Adrenal gland (tissue), 12 donors: Measurements from ENCODE around the gene KRTAP5-6. TPM values are rescaled to one million over a fixed set of nuclear protein-coding genes. Genes with fewer than 3 reads are reported as not detected.

Experiments used
- DNase-seq, 7 donors: peaks; one replicate each; pipeline ENCODE4 v3.0.0-alpha.2; 2019 to 2020
- H3K27ac ChIP-seq, 5 donors: fragments of 200-600 bp; sonication (generic) in 4 of 5; 1 replicate in 3 of 5; 2 replicates in 2 of 5; pipeline versions ENCODE4 v1.5.1 to v1.8.0; 2016 to 2020; ENCODE audit warnings: mild to moderate bottlenecking in 1 of 5
- H3K27me3 ChIP-seq: fragments of 200-600 bp; 2 replicates; pipeline ENCODE4 v1.8.0; 2021
- H3K36me3 ChIP-seq, 2 donors: fragments of 200-600 bp; replicated peaks in 1 of 2; 1 replicate in 1 of 2; 2 replicates in 1 of 2; pipeline versions ENCODE4 v1.5.1 to v1.8.0; 2018 to 2022
- H3K4me1 ChIP-seq, 2 donors: fragments of 200-600 bp; replicated peaks in 1 of 2; 1 replicate in 1 of 2; 2 replicates in 1 of 2; pipeline versions ENCODE4 v1.5.1 to v1.8.0; 2018 to 2021
- H3K4me3 ChIP-seq, 4 donors: fragments of 200-600 bp; sonication (generic) in 3 of 4; one replicate each; pipeline ENCODE4 v1.5.1; 2016 to 2018
- H3K9me3 ChIP-seq, 3 donors: fragments of 200-600 bp; sonication (generic) in 1 of 3; replicated peaks in 1 of 3; 1 replicate in 2 of 3; 2 replicates in 1 of 3; pipeline versions ENCODE4 v1.5.1 to v1.8.0; 2016 to 2021
- CTCF ChIP-seq, 6 experiments: fragments of 450-650 bp in 4 of 6; fragments of 200-600 bp in 2 of 6; sonication (generic) in 1 of 6; IDR thresholded peaks; 1 replicate in 5 of 6; 2 replicates in 1 of 6; pipeline versions ENCODE4 v1.5.1 to v1.8.0; 2016 to 2021; ENCODE audit warnings: antibody characterized with exemption in 6 of 6, mild to moderate bottlenecking in 2 of 6, moderate library complexity in 1 of 6
- POLR2A ChIP-seq, 2 donors: fragments of 450-650 bp; IDR thresholded peaks; one replicate each; pipeline ENCODE4 v1.6.1; 2017; ENCODE audit warnings: antibody characterized with exemption in 2 of 2, mild to moderate bottlenecking in 2 of 2, moderate library complexity in 1 of 2
- WGBS, 4 donors: extraction: QIAGEN DNeasy Blood & Tissue Kit in 2 of 4; methylation state at CpG; one replicate each; pipeline versions ENCODE4 v1.1.5 to v1.1.7; 2013 to 2017; 5-methylcytosine and 5-hydroxymethylcytosine counted together
- intact Hi-C, 2 donors: fragments of 100-400 bp; cut with DNase I; formaldehyde crosslinking; loops; one replicate each; pipeline versions ENCODE4 v1.14.1 to v1.15.0; 2022 to 2023
- polyA plus RNA-seq, 3 donors: library from polyadenylated mRNA; stranded (reverse); fragments of 200-250 nt in 2 of 3; fragments of 350-450 nt in 1 of 3; fragmentation: Illumina TruSeq in 1 of 3; extraction: RNeasy Lipid Tissue Mini Kit (QIAGEN cat#74804) in 1 of 3; gene quantifications; one replicate each; pipeline ENCODE4 v1.2.3, GENCODE V29; 2013 to 2014
- total RNA-seq, 9 donors: library from RNA; depleted of rRNA in 4 of 9; stranded (reverse); fragments of >200 nt in 4 of 9; fragments of 120-200 nt in 1 of 9; fragmentation: NEBNext Ultra II Directional in 1 of 9; extraction: Animal tissue kit (Norgen Biotek cat#: 25700) in 1 of 9; gene quantifications; one replicate each; pipeline versions ENCODE4 v1.1.0 to v1.2.4, GENCODE V29; 2013 to 2023
- donor health status: healthy with polysubstance abuse.
- donor health status: Bipolar disorder and iron deficiency.
- donor health status: DM: yes; HTN: yes; CAD: no.
- donor health status: DM: no; HTN: no; CAD: no.
- donor health status: DM: no; HTN: no; CAD: no.
- donor health status: DM: yes; HTN: yes; CAD: no.

Gene KRTAP5-6
- total and polyA plus RNA-seq, 12 donors, result 0.61 TPM; not detected in 11

- Histone ChIP-seq H3K4me3 (peak overlapping the region in 1 of 4 donors; percentile 73), H3K36me3 (peaks cover 0 to 2% of the 10 kb centered on the region in 2 donors), H3K9me3 (no peaks in the 10 kb centered on the region), H3K27me3 (no peaks in the 10 kb centered on the region), H3K4me1 (peaks cover 51 to 70% of the 10 kb centered on the region in 2 donors), H3K27ac (peak overlapping the region; percentile 46 to 93 (median 78))
- peak in 1 of 7 donors; percentile 38 for DNase-seq
- peak in 1 of 2 donors; percentile 39 for TF ChIP-seq POLR2A (IDR thresholded peaks at IDR 0.05)
- no peak for TF ChIP-seq CTCF (IDR thresholded peaks at IDR 0.05)
- intact Hi-C loops, result no loop called here
- WGBS, 4 donors, result 62 to 77% (median 66%) methylated on average over 10 to 21 of the region's 21 CpGs
Measured at GRCh38 chr11:1746956-1747752, 50.2 kb downstream of the KRTAP5-6 start.

Other genes starting within 250 kb of the KRTAP5-6 start
- 10 to 100 TPM; 11.2 to 43.3 (median 31.8) TPM for gene MOB2, start 210.4 kb upstream of the KRTAP5-6 start, total RNA-seq
- 10 to 100 TPM; 25.6 to 31.9 (median 29.4) TPM for gene MOB2, start 210.4 kb upstream of the KRTAP5-6 start, polyA plus RNA-seq
- 1 to 10 TPM in 6 of 9 donors, under 1 TPM in 3; 0.22 to 6.3 (median 1.6) TPM for gene DUSP8, start 124.9 kb upstream of the KRTAP5-6 start, total RNA-seq
- gene DUSP8, start 124.9 kb upstream of the KRTAP5-6 start, polyA plus RNA-seq, result 1 to 10 TPM; 2.4 to 5.2 (median 3.4) TPM
- gene KRTAP5-1, start 111.9 kb upstream of the KRTAP5-6 start, total RNA-seq, result not detected
- under 1 TPM in 1 of 3 donors, not detected in 2; 0.10 TPM for gene KRTAP5-1, start 111.9 kb upstream of the KRTAP5-6 start, polyA plus RNA-seq
- not detected for gene KRTAP5-2, start 98.9 kb upstream of the KRTAP5-6 start, total RNA-seq
- not detected for gene KRTAP5-2, start 98.9 kb upstream of the KRTAP5-6 start, polyA plus RNA-seq
- gene KRTAP5-3, start 88.7 kb upstream of the KRTAP5-6 start, total RNA-seq, result not detected
- gene KRTAP5-3, start 88.7 kb upstream of the KRTAP5-6 start, polyA plus RNA-seq, result not detected
- gene KRTAP5-4, start 75.1 kb upstream of the KRTAP5-6 start, total RNA-seq, result not detected
- not detected for gene KRTAP5-4, start 75.1 kb upstream of the KRTAP5-6 start, polyA plus RNA-seq
- not detected for gene KRTAP5-5, start 67.4 kb upstream of the KRTAP5-6 start, total RNA-seq
- not detected for gene KRTAP5-5, start 67.4 kb upstream of the KRTAP5-6 start, polyA plus RNA-seq
- 100 to 1,000 TPM in 1 of 9 donors, 10 to 100 TPM in 7, under 1 TPM in 1; 0.28 to 112 (median 30.3) TPM for gene IFITM10, start 53.4 kb downstream of the KRTAP5-6 start, total RNA-seq
- gene IFITM10, start 53.4 kb downstream of the KRTAP5-6 start, polyA plus RNA-seq, result 100 to 1,000 TPM in 1 of 3 donors, 10 to 100 TPM in 1, 1 to 10 TPM in 1; 6.3 to 267 (median 76.5) TPM
- gene CTSD, start 66.7 kb downstream of the KRTAP5-6 start, total RNA-seq, result 1,000 to 10,000 TPM in 8 of 9 donors, 100 to 1,000 TPM in 1; 191 to 4,168 (median 2,220) TPM
- 1,000 to 10,000 TPM in 2 of 3 donors, 100 to 1,000 TPM in 1; 641 to 1,561 (median 1,335) TPM for gene CTSD, start 66.7 kb downstream of the KRTAP5-6 start, polyA plus RNA-seq
- gene SYT8, start 137.8 kb downstream of the KRTAP5-6 start, total RNA-seq, result 1 to 10 TPM in 1 of 9 donors, under 1 TPM in 2, not detected in 6; 0.44 to 1.2 (median 0.61) TPM
- gene SYT8, start 137.8 kb downstream of the KRTAP5-6 start, polyA plus RNA-seq, result 1 to 10 TPM in 1 of 3 donors, under 1 TPM in 1, not detected in 1; 0.91 to 3.1 TPM
- 10 to 100 TPM in 1 of 9 donors, 1 to 10 TPM in 3, under 1 TPM in 2, not detected in 3; 0.55 to 12.8 (median 1.9) TPM for gene TNNI2, start 141.8 kb downstream of the KRTAP5-6 start, total RNA-seq
- 10 to 100 TPM in 2 of 3 donors, 1 to 10 TPM in 1; 1.9 to 21.8 (median 12.0) TPM for gene TNNI2, start 141.8 kb downstream of the KRTAP5-6 start, polyA plus RNA-seq
- gene LSP1, start 155.9 kb downstream of the KRTAP5-6 start, total RNA-seq, result 100 to 1,000 TPM in 8 of 9 donors, 1 to 10 TPM in 1; 4.0 to 323 (median 245) TPM
- gene LSP1, start 155.9 kb downstream of the KRTAP5-6 start, polyA plus RNA-seq, result 1,000 to 10,000 TPM in 1 of 3 donors, 100 to 1,000 TPM in 2; 319 to 1,341 (median 324) TPM
- gene PRR33, start 194.7 kb downstream of the KRTAP5-6 start, total RNA-seq, result under 1 TPM in 4 of 9 donors, not detected in 5; 0.07 to 0.30 (median 0.15) TPM
- 1 to 10 TPM in 2 of 3 donors, not detected in 1; 1.1 to 2.3 TPM for gene PRR33, start 194.7 kb downstream of the KRTAP5-6 start, polyA plus RNA-seq
- gene TNNT3, start 222.5 kb downstream of the KRTAP5-6 start, total RNA-seq, result 10 to 100 TPM in 1 of 9 donors, 1 to 10 TPM in 4, under 1 TPM in 3, not detected in 1; 0.81 to 12.2 (median 4.4) TPM
- gene TNNT3, start 222.5 kb downstream of the KRTAP5-6 start, polyA plus RNA-seq, result 10 to 100 TPM in 1 of 3 donors, 1 to 10 TPM in 2; 1.0 to 10.6 (median 5.8) TPM